H9 (cell line): ENCODE data around the gene PITPNB. TPM values are rescaled to one million over a fixed set of nuclear protein-coding genes. Genes with fewer than 3 reads are reported as not detected.

Experiments
- DNase-seq: peaks from one replicate; pipeline ENCODE4 v3.0.0-alpha.2; 2017
- H2AFZ ChIP-seq: one replicate; pipeline ENCODE4 v1.6.1; 2013; ENCODE audit warnings: mild to moderate bottlenecking, low read length, control low read depth, moderate library complexity
- H2AK5ac ChIP-seq: 2 replicates; pipeline ENCODE4 v1.6.1; 2013; ENCODE audit warnings: low read length, control low read depth, mixed read lengths; ENCODE audit not compliant: insufficient read length
- H2BK120ac ChIP-seq: one replicate; pipeline ENCODE4 v1.6.1; 2013; ENCODE audit warnings: low read depth, mild to moderate bottlenecking, low read length, control low read depth, inconsistent platforms; ENCODE audit not compliant: poor library complexity, severe bottlenecking
- H2BK12ac ChIP-seq: 2 replicates; pipeline ENCODE4 v1.6.1; 2013; ENCODE audit warnings: low read length, control low read depth, mixed read lengths, low read depth; ENCODE audit not compliant: insufficient read length
- H2BK15ac ChIP-seq: 2 replicates; pipeline ENCODE4 v1.6.1; 2013; ENCODE audit warnings: low read depth, low read length, control low read depth
- H2BK20ac ChIP-seq: one replicate; pipeline ENCODE4 v1.6.1; 2013; ENCODE audit warnings: low read depth, mild to moderate bottlenecking, low read length, control low read depth, inconsistent platforms; ENCODE audit not compliant: poor library complexity, severe bottlenecking
- H2BK5ac ChIP-seq: 2 replicates; pipeline ENCODE4 v1.6.1; 2013; ENCODE audit warnings: low read length, control low read depth, mixed read lengths; ENCODE audit not compliant: insufficient read length
- H3K14ac ChIP-seq: 2 replicates; pipeline ENCODE4 v1.6.1; 2013; ENCODE audit warnings: low read length, control low read depth; ENCODE audit not compliant: insufficient read depth
- H3K18ac ChIP-seq: 2 replicates; pipeline ENCODE4 v1.6.1; 2013; ENCODE audit warnings: low read depth, mild to moderate bottlenecking, mixed read lengths, low read length, control low read depth; ENCODE audit not compliant: insufficient read length
- H3K23ac ChIP-seq: 2 replicates; pipeline ENCODE4 v1.6.1; 2013; ENCODE audit warnings: low read length, control low read depth, mixed read lengths, low read depth; ENCODE audit not compliant: insufficient read length
- H3K23me2 ChIP-seq: 2 replicates; pipeline ENCODE4 v1.6.1; 2013; ENCODE audit warnings: low read depth, mild to moderate bottlenecking, mixed read lengths, low read length, control low read depth; ENCODE audit not compliant: insufficient read length, poor library complexity, severe bottlenecking
- H3K27ac ChIP-seq: 2 replicates; pipeline ENCODE4 v1.5.1; 2013; ENCODE audit warnings: low read length, control low read depth, mixed read lengths, low read depth; ENCODE audit not compliant: insufficient read length
- H3K27me3 ChIP-seq: 2 replicates; pipeline ENCODE4 v1.6.1; 2013; ENCODE audit warnings: low read length, control low read depth, inconsistent platforms; ENCODE audit not compliant: insufficient read depth
- H3K4ac ChIP-seq: 2 replicates; pipeline ENCODE4 v1.6.1; 2013; ENCODE audit warnings: low read depth, mild to moderate bottlenecking, control low read depth, inconsistent platforms, low read length, moderate library complexity
- H3K4me1 ChIP-seq: 2 replicates; pipeline ENCODE4 v1.6.1; 2013; ENCODE audit warnings: low read length, control low read depth, inconsistent platforms; ENCODE audit not compliant: insufficient read depth
- H3K4me2 ChIP-seq: 2 replicates; pipeline ENCODE4 v1.6.1; 2013; ENCODE audit warnings: low read length, control low read depth, mixed read lengths; ENCODE audit not compliant: insufficient read length, insufficient read depth
- H3K56ac ChIP-seq: 2 replicates; pipeline ENCODE4 v1.6.1; 2013; ENCODE audit warnings: low read depth, mild to moderate bottlenecking, mixed read lengths, low read length, control low read depth; ENCODE audit not compliant: insufficient read length
- H3K79me1 ChIP-seq: 2 replicates; pipeline ENCODE4 v1.6.1; 2013; ENCODE audit warnings: low read depth, mild to moderate bottlenecking, moderate library complexity, low read length, control low read depth, inconsistent platforms; ENCODE audit not compliant: insufficient read depth, poor library complexity, severe bottlenecking
- H3K79me2 ChIP-seq: 2 replicates; pipeline ENCODE4 v1.6.1; 2013; ENCODE audit warnings: low read length, control low read depth, inconsistent platforms; ENCODE audit not compliant: insufficient read depth
- H3K9ac ChIP-seq: 2 replicates; pipeline ENCODE4 v1.6.1; 2013; ENCODE audit warnings: low read length, control low read depth, mixed read lengths; ENCODE audit not compliant: insufficient read length; ENCODE audit errors: extremely low read depth
- H3K9me3 ChIP-seq: one replicate; pipeline ENCODE4 v1.6.1; 2013; ENCODE audit warnings: low read depth, low read length, inconsistent platforms; ENCODE audit not compliant: control insufficient read depth
- H3T11ph ChIP-seq: one replicate; pipeline ENCODE4 v1.6.1; 2013; ENCODE audit warnings: mild to moderate bottlenecking, low read length, control low read depth, inconsistent platforms
- H4K20me1 ChIP-seq: one replicate; pipeline ENCODE4 v1.6.1; 2013; ENCODE audit not compliant: control insufficient read depth, insufficient read length, insufficient read depth
- H4K5ac ChIP-seq: 2 replicates; pipeline ENCODE4 v1.6.1; 2013; ENCODE audit warnings: low read depth, mild to moderate bottlenecking, mixed read lengths, low read length, control low read depth; ENCODE audit not compliant: insufficient read length
- H4K8ac ChIP-seq: replicated peaks from 2 replicates; pipeline ENCODE4 v1.6.1; 2013; ENCODE audit warnings: low read length, control low read depth, mixed read lengths, low read depth; ENCODE audit not compliant: insufficient read length
- H4K91ac ChIP-seq: 2 replicates; pipeline ENCODE4 v1.6.1; 2013; ENCODE audit warnings: low read depth, mild to moderate bottlenecking, moderate library complexity, mixed read lengths, low read length, control low read depth; ENCODE audit not compliant: insufficient read length
- H3K27ac Mint-ChIP-seq, 3 experiments: 2 replicates in 2 of 3; 3 replicates in 1 of 3; pipeline ENCODE4 v1.8.0; 2020 to 2021; ENCODE audit warnings: mixed read lengths in 3 of 3, mild to moderate bottlenecking in 1 of 3, moderate library complexity in 1 of 3
- H3K27me3 Mint-ChIP-seq: 2 replicates; pipeline ENCODE4 v1.8.0; 2021; ENCODE audit warnings: low read depth, mild to moderate bottlenecking, moderate library complexity, mixed read lengths
- H3K36me3 Mint-ChIP-seq, 3 experiments: 2 replicates in 2 of 3; 3 replicates in 1 of 3; pipeline ENCODE4 v1.8.0; 2020 to 2021; ENCODE audit warnings: low read depth in 3 of 3, mixed read lengths in 3 of 3; ENCODE audit not compliant: insufficient read depth in 1 of 3
- H3K4me1 Mint-ChIP-seq, 2 experiments: 2 replicates each; pipeline ENCODE4 v1.8.0; 2020; ENCODE audit warnings: mixed read lengths in 2 of 2
- H3K4me3 Mint-ChIP-seq, 2 experiments: 2 replicates in 1 of 2; 3 replicates in 1 of 2; pipeline ENCODE4 v1.8.0; 2020 to 2021; ENCODE audit warnings: mild to moderate bottlenecking in 2 of 2, mixed read lengths in 2 of 2, moderate library complexity in 1 of 2
- H3K9me3 Mint-ChIP-seq, 2 experiments: 2 replicates in 1 of 2; 3 replicates in 1 of 2; pipeline ENCODE4 v1.8.0; 2020; ENCODE audit warnings: mild to moderate bottlenecking in 2 of 2, mixed read lengths in 2 of 2, moderate library complexity in 1 of 2
- CTCF ChIP-seq: fragments of 200-600 bp; sonication (generic); conservative IDR thresholded peaks from 3 replicates; pipeline ENCODE4 v1.8.0; 2021; ENCODE audit warnings: antibody characterized with exemption, mild to moderate bottlenecking
- WGBS: extraction: QIAGEN DNeasy Blood & Tissue Kit; methylation state at CpG from one replicate; pipeline ENCODE4 v1.1.7; 2013; ENCODE audit warnings: missing lambda C conversion rate, low lambda C conversion rate, mixed read lengths; ENCODE audit not compliant: insufficient read length; ENCODE audit errors: extremely low coverage; 5-methylcytosine and 5-hydroxymethylcytosine counted together
- total RNA-seq: library from RNA; stranded (reverse); gene quantifications from 2 replicates; pipeline ENCODE4 v1.2.1, GENCODE V29; 2021

PITPNB gene
- total RNA-seq, 1 experiment from 2014 or later, result 106 TPM

DNA sequence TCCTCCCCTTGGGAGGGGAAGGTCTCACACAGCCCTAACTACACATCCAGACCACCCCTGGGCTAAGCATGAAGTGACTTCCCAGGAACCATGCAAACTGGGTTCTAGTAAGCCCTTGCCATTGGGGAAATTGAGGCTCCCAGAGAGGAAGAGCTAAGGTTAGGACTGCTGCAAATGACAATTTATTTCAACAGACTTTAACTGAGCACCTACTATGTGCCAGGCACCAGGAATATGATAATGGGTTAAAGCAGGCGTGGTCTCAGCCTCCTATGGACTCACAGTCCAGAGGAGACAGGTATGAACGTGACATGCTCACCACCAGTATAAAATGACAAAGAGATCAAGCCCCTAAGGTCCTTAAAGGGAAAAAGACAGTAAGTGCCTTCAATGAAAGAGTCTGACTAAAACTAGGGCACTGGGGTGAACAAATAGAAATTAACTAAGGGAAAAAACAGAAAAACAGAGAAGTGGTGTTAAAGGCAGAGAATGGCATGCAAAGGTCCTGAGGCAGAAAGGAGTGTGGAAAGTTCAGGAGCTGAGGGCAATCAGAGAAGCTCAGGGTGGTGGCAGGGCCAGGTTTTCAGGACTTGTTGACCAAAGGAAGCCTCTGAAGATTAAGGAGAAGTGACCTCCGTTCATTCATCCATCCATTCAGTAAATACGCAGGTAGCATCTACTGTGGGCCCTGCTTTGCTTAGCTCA, 103.1 kb downstream of the PITPNB start:
- Histone ChIP-seq H3K27me3 (no peaks in the 10 kb centered on the region), H3K18ac (no peak overlapping the region), H3K23me2 (no peaks in the 10 kb centered on the region), H4K91ac (no peak overlapping the region), H2BK15ac (no peak overlapping the region), H3K14ac (no peak overlapping the region), H3K79me1 (no peaks in the 10 kb centered on the region), H3K4ac (no peak overlapping the region; the same call in 1 of the 2 replicates), H4K8ac (no peak overlapping the region), H3K27ac (no peak overlapping the region), H2BK12ac (no peak overlapping the region), H2AK5ac (no peak overlapping the region), H3K56ac (no peak overlapping the region), H3K4me1 (no peaks in the 10 kb centered on the region), H3T11ph (no peak overlapping the region), H3K23ac (no peak overlapping the region), H3K79me2 (no peaks in the 10 kb centered on the region), H2BK20ac (no peak overlapping the region), H2BK120ac (no peak overlapping the region), H4K5ac (no peak overlapping the region), H3K9me3 (no peaks in the 10 kb centered on the region), H2AFZ (no peak overlapping the region), H2BK5ac (no peak overlapping the region), H4K20me1 (no peaks in the 10 kb centered on the region), H3K9ac (no peak overlapping the region), H3K4me2 (no peak overlapping the region)
- Mint-ChIP-seq H3K27ac (no peak overlapping the region), H3K9me3 (peaks cover 0 to 3% of the 10 kb centered on the region in 2 experiments; a peak in 1 of 5 replicates), H3K4me3 (no peak overlapping the region), H3K36me3 (peaks cover 0 to 2% (median 0%) of the 10 kb centered on the region in 3 experiments; a peak in 1 of 7 replicates), H3K27me3 (peaks cover 13% of the 10 kb centered on the region), H3K4me1 (peaks cover 12 to 13% of the 10 kb centered on the region in 2 experiments)
- no CpG with 5 or more reads among the region's 4 CpGs for WGBS
- no peak for TF ChIP-seq CTCF
- DNase-seq, result no peak
